Natural killer cell (primary cell): Measurements from ENCODE around the gene SNX30. TPM values are rescaled to one million over a fixed set of nuclear protein-coding genes. Genes with fewer than 3 reads are reported as not detected.
A peak's percentile ranks its signal among the peaks of the same experiment; 100 is the strongest.

ENCODE experiments used
- ATAC-seq, 3 donors: fragments of 150-1000 bp in 2 of 3; fragments of 200-7000 bp in 1 of 3; cut with Tn5 transposase; 1 replicate in 1 of 3; 2 replicates in 2 of 3; pipeline ENCODE4 v1.10.0; 2021; ENCODE audit warnings: mild to moderate bottlenecking in 2 of 3, moderate library complexity in 2 of 3
- DNase-seq, 2 donors: peaks; one replicate each; pipeline versions ENCODE4 v3.0.0 to v3.0.0-alpha.2; 2013 to 2021; ENCODE audit warnings: mixed read lengths in 1 of 2
- H3K27ac ChIP-seq: one replicate; pipeline ENCODE4 v1.5.1; 2013; ENCODE audit warnings: mild to moderate bottlenecking, low read length
- H3K27me3 ChIP-seq: one replicate; pipeline ENCODE4 v1.6.1; 2013; ENCODE audit warnings: low read length; ENCODE audit not compliant: control insufficient read depth, insufficient read depth
- H3K36me3 ChIP-seq: one replicate; pipeline ENCODE4 v1.6.1; 2013; ENCODE audit warnings: low read length; ENCODE audit not compliant: control insufficient read depth, insufficient read depth
- H3K4me1 ChIP-seq: one replicate; pipeline ENCODE4 v1.6.1; 2013; ENCODE audit warnings: low read length; ENCODE audit not compliant: control insufficient read depth, insufficient read depth
- H3K4me3 ChIP-seq: one replicate; pipeline ENCODE4 v1.5.1; 2013; ENCODE audit warnings: low read length
- H3K9me3 ChIP-seq: one replicate; pipeline ENCODE4 v1.6.1; 2013; ENCODE audit warnings: low read length; ENCODE audit not compliant: control insufficient read depth, insufficient read depth
- H3K27ac Mint-ChIP-seq, 2 donors: one replicate each; pipeline ENCODE4 v1.8.0; 2022; ENCODE audit warnings: mild to moderate bottlenecking in 2 of 2, mixed read lengths in 2 of 2, moderate library complexity in 1 of 2
- H3K27me3 Mint-ChIP-seq, 2 donors: one replicate each; pipeline ENCODE4 v1.8.0; 2022; ENCODE audit warnings: low read depth in 2 of 2, mixed read lengths in 2 of 2
- H3K36me3 Mint-ChIP-seq: one replicate; pipeline ENCODE4 v1.8.0; 2022; ENCODE audit warnings: mixed read lengths
- H3K4me1 Mint-ChIP-seq, 2 donors: one replicate each; pipeline ENCODE4 v1.8.0; 2022; ENCODE audit warnings: mixed read lengths in 2 of 2
- H3K4me3 Mint-ChIP-seq: one replicate; pipeline ENCODE4 v1.8.0; 2022; ENCODE audit warnings: mild to moderate bottlenecking, moderate library complexity, mixed read lengths
- H3K9me3 Mint-ChIP-seq, 2 donors: one replicate each; pipeline ENCODE4 v1.8.0; 2022; ENCODE audit warnings: mixed read lengths in 2 of 2
- whole genome bisulfite sequencing: methylation state at CpG from one replicate; pipeline ENCODE4 v1.1.7; 2013; ENCODE audit warnings: missing lambda C conversion rate; ENCODE audit not compliant: insufficient coverage; 5-methylcytosine and 5-hydroxymethylcytosine counted together
- intact Hi-C: fragments of 100-400 bp; cut with micrococcal nuclease; formaldehyde crosslinking; loops from one replicate; pipeline ENCODE4 v1.14.2; 2022
- total RNA-seq, 4 donors: library from RNA; stranded (reverse); fragments of 120-200 nt in 1 of 4; gene quantifications; one replicate each; pipeline versions ENCODE4 v1.2.3 to v1.2.4, GENCODE V29; 2013 to 2022
- TF ChIP-seq, protein P1 (sequence below): fragments of 200-600 bp; IDR thresholded peaks from one replicate; pipeline ENCODE4 v1.8.0; 2022; ENCODE audit warnings: antibody characterized with exemption

Gene SNX30
- total RNA-seq, 3 donors from 2014 or later (not counting 1 experiment from before 2014, with no cell fraction given), result 8.5 to 10.5 (median 9.3) TPM

DNA sequence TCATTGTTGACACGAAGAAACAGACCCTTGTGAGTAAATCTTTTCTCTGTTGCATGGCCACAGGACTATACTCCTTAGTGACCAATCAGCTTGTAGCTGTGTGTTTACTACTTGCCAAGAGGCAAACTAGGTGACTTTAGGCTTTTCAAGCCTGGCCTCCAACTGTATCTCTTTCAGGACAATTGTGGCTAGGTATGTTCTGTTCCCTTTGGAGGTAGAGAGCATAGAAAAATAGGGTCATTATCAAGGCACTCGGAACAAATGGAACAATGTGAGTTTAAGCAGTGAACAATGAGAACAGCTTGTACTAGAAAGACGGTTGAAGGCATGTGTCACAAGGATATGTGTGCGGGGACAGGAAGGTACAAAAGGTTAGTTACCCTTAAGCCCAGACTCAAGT is 92.0 kb downstream of the SNX30 start:
- H3K4me1 ChIP-seq, result peaks cover 3% of the 10 kb centered on the region
- H3K4me1 Mint-ChIP-seq, result peaks cover 10 to 20% of the 10 kb centered on the region in 2 donors
- no peak overlapping the region for H3K27ac ChIP-seq
- H3K9me3 ChIP-seq, result no peaks in the 10 kb centered on the region
- H3K36me3 Mint-ChIP-seq, result peaks cover 17% of the 10 kb centered on the region
- H3K27me3 Mint-ChIP-seq, result peaks cover 0 to 2% of the 10 kb centered on the region in 2 donors
- H3K27ac Mint-ChIP-seq, result no peak overlapping the region
- H3K4me3 ChIP-seq, result no peak overlapping the region
- H3K36me3 ChIP-seq, result peaks cover 7% of the 10 kb centered on the region
- H3K27me3 ChIP-seq, result no peaks in the 10 kb centered on the region
- H3K9me3 Mint-ChIP-seq, result no peaks in the 10 kb centered on the region
- TF ChIP-seq, protein P1, sequence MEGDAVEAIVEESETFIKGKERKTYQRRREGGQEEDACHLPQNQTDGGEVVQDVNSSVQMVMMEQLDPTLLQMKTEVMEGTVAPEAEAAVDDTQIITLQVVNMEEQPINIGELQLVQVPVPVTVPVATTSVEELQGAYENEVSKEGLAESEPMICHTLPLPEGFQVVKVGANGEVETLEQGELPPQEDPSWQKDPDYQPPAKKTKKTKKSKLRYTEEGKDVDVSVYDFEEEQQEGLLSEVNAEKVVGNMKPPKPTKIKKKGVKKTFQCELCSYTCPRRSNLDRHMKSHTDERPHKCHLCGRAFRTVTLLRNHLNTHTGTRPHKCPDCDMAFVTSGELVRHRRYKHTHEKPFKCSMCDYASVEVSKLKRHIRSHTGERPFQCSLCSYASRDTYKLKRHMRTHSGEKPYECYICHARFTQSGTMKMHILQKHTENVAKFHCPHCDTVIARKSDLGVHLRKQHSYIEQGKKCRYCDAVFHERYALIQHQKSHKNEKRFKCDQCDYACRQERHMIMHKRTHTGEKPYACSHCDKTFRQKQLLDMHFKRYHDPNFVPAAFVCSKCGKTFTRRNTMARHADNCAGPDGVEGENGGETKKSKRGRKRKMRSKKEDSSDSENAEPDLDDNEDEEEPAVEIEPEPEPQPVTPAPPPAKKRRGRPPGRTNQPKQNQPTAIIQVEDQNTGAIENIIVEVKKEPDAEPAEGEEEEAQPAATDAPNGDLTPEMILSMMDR, result no peak
- WGBS, result 90% methylated on average over 4 of the region's 4 CpGs
- H3K4me3 Mint-ChIP-seq, result no peak overlapping the region
- intact Hi-C loops, result loop anchor here (5.0 kb wide), 2 partner anchors 60 to 815 kb away; no protein-coding TSS in a partner anchor
- DNase-seq (no peak), ATAC-seq (no peak)

DNA sequence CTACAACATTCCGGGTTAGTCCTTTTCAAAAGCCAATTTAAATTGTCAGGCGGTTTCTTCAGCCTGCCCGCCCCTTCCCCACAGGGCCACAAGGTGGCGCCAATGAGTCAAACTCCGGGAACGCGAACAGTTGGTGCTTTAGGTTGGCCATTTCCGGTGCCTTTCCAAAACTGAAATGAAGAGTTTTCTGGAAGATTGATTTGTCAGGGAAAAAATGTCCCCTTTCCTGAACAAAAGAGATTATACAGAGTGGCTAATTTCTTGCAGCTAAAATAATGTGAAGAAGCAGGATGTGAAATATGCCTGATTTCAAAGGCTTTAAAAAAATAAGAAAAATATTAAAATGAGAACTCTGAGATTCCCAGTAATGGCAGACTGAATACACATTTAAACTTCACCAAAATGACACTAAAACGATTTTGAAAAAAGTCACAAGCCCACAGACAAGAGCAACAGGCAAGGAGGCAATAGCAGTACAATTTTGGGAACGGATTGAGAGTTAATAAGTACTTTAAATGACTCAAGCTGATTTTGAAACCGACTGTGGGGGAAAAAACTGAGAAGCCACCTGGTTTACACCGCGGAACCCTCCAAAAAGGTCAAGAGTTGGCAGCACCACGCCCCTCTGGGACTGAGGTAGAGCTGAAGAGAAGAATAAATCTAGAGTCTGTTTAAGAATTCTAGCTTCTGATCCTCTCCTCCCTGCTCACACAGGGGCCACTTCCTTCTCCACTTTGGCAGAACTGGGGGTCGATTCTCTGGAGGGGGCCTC is 94.4 kb downstream of the SNX30 start:
- Histone ChIP-seq H3K4me3 (no peak overlapping the region), H3K27ac (no peak overlapping the region), H3K36me3 (peaks cover 3% of the 10 kb centered on the region), H3K9me3 (no peaks in the 10 kb centered on the region), H3K4me1 (peaks cover 14% of the 10 kb centered on the region), H3K27me3 (no peaks in the 10 kb centered on the region)
- H3K4me3 Mint-ChIP-seq, result peak overlapping the region; percentile 47
- peaks cover 10 to 26% of the 10 kb centered on the region in 2 donors for H3K4me1 Mint-ChIP-seq
- ATAC-seq (peak; percentile 72 to 88 (median 81)), DNase-seq (peak; percentile 73 to 80)
- TF ChIP-seq, protein P1, result peak; percentile 98
- WGBS, result 25% methylated on average over 15 of the region's 15 CpGs
- no peaks in the 10 kb centered on the region for H3K9me3 Mint-ChIP-seq
- intact Hi-C loops, result loop anchor here (5.0 kb wide), 2 partner anchors 57 to 812 kb away; no protein-coding TSS in a partner anchor
- peak overlapping the region in 1 of 2 donors; percentile 0 for H3K27ac Mint-ChIP-seq
- peaks cover 0 to 2% of the 10 kb centered on the region in 2 donors for H3K27me3 Mint-ChIP-seq
- H3K36me3 Mint-ChIP-seq, result no peaks in the 10 kb centered on the region

DNA sequence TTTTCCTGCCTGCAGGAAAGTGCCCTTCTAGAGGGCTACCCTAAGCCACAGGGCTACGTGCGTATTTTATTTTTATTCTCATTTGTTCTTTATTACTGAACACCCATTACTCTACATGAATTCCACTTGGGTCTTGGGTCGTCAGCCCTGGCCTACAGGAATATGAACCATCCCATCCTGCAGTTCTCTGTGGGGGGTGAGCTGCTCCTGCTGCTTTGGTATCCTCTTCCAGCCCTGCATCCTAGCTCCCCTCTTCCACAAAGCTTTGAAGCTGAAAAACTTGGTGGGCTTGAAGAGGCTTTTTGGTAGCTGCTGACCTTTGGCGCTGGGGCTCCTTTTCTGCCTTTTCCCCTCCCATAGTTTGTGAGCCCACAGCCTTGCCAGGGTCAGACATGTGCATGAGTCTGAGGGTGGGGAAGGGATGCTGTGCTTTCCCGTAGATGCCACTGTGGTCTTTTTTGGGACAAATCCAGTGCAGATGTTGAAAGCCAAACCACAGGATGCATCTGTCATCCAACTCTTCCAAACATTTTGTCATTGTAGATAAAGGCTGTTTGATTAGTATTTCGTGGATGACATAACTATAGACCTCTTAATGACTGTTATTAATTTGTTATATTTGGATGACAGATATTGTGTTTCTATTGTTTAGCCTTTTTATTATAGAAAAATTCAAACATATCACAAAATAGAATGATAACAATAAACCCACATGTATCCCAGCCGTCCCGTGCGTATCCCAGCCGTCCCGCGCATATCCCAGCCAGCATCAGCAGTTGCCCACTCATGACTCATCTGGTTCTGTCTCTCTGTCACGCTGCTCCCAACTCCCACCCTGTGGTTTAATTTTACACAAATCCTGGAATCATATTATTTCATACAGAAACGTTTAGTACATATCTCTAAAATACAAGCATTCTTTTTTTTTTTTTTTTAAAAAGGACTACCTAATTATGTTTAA is 96.2 kb downstream of the SNX30 start:
- H3K9me3 ChIP-seq, result no peaks in the 10 kb centered on the region
- H3K4me1 Mint-ChIP-seq, result peaks cover 10 to 26% of the 10 kb centered on the region in 2 donors
- no peak overlapping the region for H3K4me3 Mint-ChIP-seq
- no peaks in the 10 kb centered on the region for H3K9me3 Mint-ChIP-seq
- ATAC-seq, result no peak
- intact Hi-C loops, result no loop called here
- no peaks in the 10 kb centered on the region for H3K36me3 Mint-ChIP-seq
- no peaks in the 10 kb centered on the region for H3K27me3 ChIP-seq
- no peak overlapping the region for H3K27ac ChIP-seq
- no peak overlapping the region for H3K27ac Mint-ChIP-seq
- peaks cover 5% of the 10 kb centered on the region for H3K36me3 ChIP-seq
- H3K4me1 ChIP-seq, result peaks cover 14% of the 10 kb centered on the region
- H3K4me3 ChIP-seq, result no peak overlapping the region
- WGBS, result 94% methylated on average over 12 of the region's 14 CpGs
- peaks cover 0 to 2% of the 10 kb centered on the region in 2 donors for H3K27me3 Mint-ChIP-seq
- DNase-seq, result no peak
- TF ChIP-seq, protein P1, result no peak
